ENCODE results near the gene RASL10B.

Gene RASL10B

GRCh38 chr17:35738519-35739133 is 7.2 kb downstream of the RASL10B start:
- Histone ChIP-seq H3F3A (ENCODE audit: insufficient read depth) (no peaks in the 10 kb centered on the region), H4K20me1 (ENCODE audit: low read depth, low read length) (no peaks in the 10 kb centered on the region), H3K4me3 (ENCODE audit: insufficient read depth, low read length, poor library complexity, severe bottlenecking) (no peak overlapping the region), H3K27ac (ENCODE audit: low read depth, low read length) (no peak overlapping the region), H3K79me2 (ENCODE audit: insufficient read depth, low read length) (no peaks in the 10 kb centered on the region), H3K9me2 (replicated peaks; ENCODE audit: insufficient read depth, low read length) (no peaks in the 10 kb centered on the region), H3K9me3 (ENCODE audit: insufficient read depth, low read length) (no peaks in the 10 kb centered on the region), H3K27me3 (ENCODE audit: low read length) (no peaks in the 10 kb centered on the region), H2AFZ (ENCODE audit: low read depth, low read length, severe bottlenecking) (no peak overlapping the region), H3K9ac (ENCODE audit: low read length) (no peak overlapping the region), H3K4me2 (ENCODE audit: low read depth, low read length, poor library complexity, severe bottlenecking) (no peak overlapping the region), H3K36me3 (ENCODE audit: low read length) (no peaks in the 10 kb centered on the region)
- no peak for TF ChIP-seq EZH2phosphoT487 (conservative IDR thresholded peaks at IDR 0.05; ENCODE audit: low read length)
- TF ChIP-seq CTCF (IDR thresholded peaks at IDR 0.05; ENCODE audit: insufficient read depth, low read length, poor library complexity, severe bottlenecking), result no peak

GRCh38 chr17:35740216-35740615 is 8.8 kb downstream of the RASL10B start:
- no peak overlapping the region for H3K27ac ChIP-seq (ENCODE audit: low read depth, low read length)
- no peaks in the 10 kb centered on the region for H3K79me2 ChIP-seq (ENCODE audit: insufficient read depth, low read length)
- no peak overlapping the region for H2AFZ ChIP-seq (ENCODE audit: low read depth, low read length, severe bottlenecking)
- no peak overlapping the region for H3K9ac ChIP-seq (ENCODE audit: low read length)
- no peaks in the 10 kb centered on the region for H3K9me2 ChIP-seq (replicated peaks; ENCODE audit: insufficient read depth, low read length)
- no peaks in the 10 kb centered on the region for H3K9me3 ChIP-seq (ENCODE audit: insufficient read depth, low read length)
- no peaks in the 10 kb centered on the region for H3F3A ChIP-seq (ENCODE audit: insufficient read depth)
- no peaks in the 10 kb centered on the region for H3K36me3 ChIP-seq (ENCODE audit: low read length)
- H3K4me3 ChIP-seq (ENCODE audit: insufficient read depth, low read length, poor library complexity, severe bottlenecking), result no peak overlapping the region
- H4K20me1 ChIP-seq (ENCODE audit: low read depth, low read length), result no peaks in the 10 kb centered on the region
- H3K27me3 ChIP-seq (ENCODE audit: low read length), result no peaks in the 10 kb centered on the region
- TF ChIP-seq EZH2phosphoT487 (conservative IDR thresholded peaks at IDR 0.05; ENCODE audit: low read length), result no peak
- TF ChIP-seq CTCF (IDR thresholded peaks at IDR 0.05; ENCODE audit: insufficient read depth, low read length, poor library complexity, severe bottlenecking), result no peak
- no peak overlapping the region for H3K4me2 ChIP-seq (ENCODE audit: low read depth, low read length, poor library complexity, severe bottlenecking)

- Histone ChIP-seq H3F3A (ENCODE audit: insufficient read depth) (no peaks in the 10 kb centered on the region), H4K20me1 (ENCODE audit: low read depth, low read length) (no peaks in the 10 kb centered on the region), H3K9me2 (replicated peaks; ENCODE audit: insufficient read depth, low read length) (no peaks in the 10 kb centered on the region), H3K27me3 (ENCODE audit: low read length) (no peaks in the 10 kb centered on the region), H3K4me3 (ENCODE audit: insufficient read depth, low read length, poor library complexity, severe bottlenecking) (no peak overlapping the region), H3K27ac (ENCODE audit: low read depth, low read length) (no peak overlapping the region), H3K79me2 (ENCODE audit: insufficient read depth, low read length) (no peaks in the 10 kb centered on the region), H3K9me3 (ENCODE audit: insufficient read depth, low read length) (no peaks in the 10 kb centered on the region), H2AFZ (ENCODE audit: low read depth, low read length, severe bottlenecking) (no peak overlapping the region), H3K4me2 (ENCODE audit: low read depth, low read length, poor library complexity, severe bottlenecking) (no peak overlapping the region), H3K9ac (ENCODE audit: low read length) (no peak overlapping the region), H3K36me3 (ENCODE audit: low read length) (no peaks in the 10 kb centered on the region)
- TF ChIP-seq EZH2phosphoT487 (conservative IDR thresholded peaks at IDR 0.05; ENCODE audit: low read length) (no peak), CTCF (IDR thresholded peaks at IDR 0.05; ENCODE audit: insufficient read depth, low read length, poor library complexity, severe bottlenecking) (no peak)
Observed at GRCh38 chr17:35740997-35741931, 9.8 kb downstream of the RASL10B start.

All from SU-DHL-6 (cell line).